Erythroblast (primary cell): ENCODE data around the gene PRIM2.

Experiments used
- GATA1 ChIP-seq: IDR thresholded peaks from 2 replicates; pipeline ENCODE4 v1.6.1; 2011; ENCODE audit warnings: low read depth, mild to moderate bottlenecking, control low read depth, low read length, moderate library complexity
- POLR2A ChIP-seq: IDR thresholded peaks from 2 replicates; pipeline ENCODE4 v1.6.1; 2011; ENCODE audit warnings: mild to moderate bottlenecking, low read length

DNA sequence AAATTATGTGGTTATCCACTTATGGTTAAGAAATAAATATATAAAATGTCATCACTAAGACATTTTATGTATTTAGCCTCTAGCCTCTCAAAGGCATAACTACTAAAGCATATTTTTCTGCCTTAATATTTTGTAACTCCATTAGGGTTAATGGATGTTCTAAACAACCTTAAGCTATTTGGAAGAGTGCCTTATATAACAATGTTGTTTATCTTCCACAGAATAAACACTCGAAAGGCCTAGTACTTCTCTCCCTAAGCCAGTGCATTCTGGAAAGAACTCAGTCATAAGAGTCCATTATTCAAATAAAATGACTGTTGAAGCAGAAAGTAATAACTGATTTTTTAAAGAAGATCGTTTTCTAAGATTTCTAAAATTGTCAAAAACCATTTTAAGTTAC lies 15.0 kb upstream of the PRIM2 start:
- no peak for TF ChIP-seq POLR2A
- TF ChIP-seq GATA1 = no peak
